22Rv1 (cell line): Measurements from ENCODE around the gene ZNF718.

Experiments
- ZFX ChIP-seq: fragments of 450-650 bp; IDR thresholded peaks from 2 replicates; pipeline ENCODE4 v1.6.1; 2017; ENCODE audit warnings: antibody characterized with exemption, borderline replicate concordance
- TF ChIP-seq, protein P1 (sequence below): fragments of 450-650 bp; IDR thresholded peaks from 2 replicates; pipeline ENCODE4 v1.5.1; 2017; ENCODE audit warnings: mild to moderate bottlenecking

DNA sequence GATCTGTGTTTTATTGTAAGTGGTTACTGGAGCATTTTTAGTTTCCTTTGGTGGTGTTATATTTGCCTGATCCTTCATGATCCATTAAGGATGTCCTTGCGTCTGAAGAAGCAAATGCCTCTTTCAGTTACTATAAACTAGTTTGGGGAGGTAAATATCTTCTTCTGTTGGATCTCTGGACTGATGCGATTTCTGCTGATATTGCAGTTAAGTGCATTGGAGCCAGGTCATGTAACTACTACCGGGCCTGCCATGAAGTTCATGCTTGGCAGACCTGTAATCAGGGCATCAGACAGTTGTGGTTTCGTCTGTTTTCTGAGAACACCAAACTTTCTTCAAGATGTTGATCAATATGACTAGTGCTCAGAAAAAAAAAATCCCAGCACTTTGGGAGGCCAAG, 22.9 kb downstream of the ZNF718 start:
- TF ChIP-seq, protein P1, sequence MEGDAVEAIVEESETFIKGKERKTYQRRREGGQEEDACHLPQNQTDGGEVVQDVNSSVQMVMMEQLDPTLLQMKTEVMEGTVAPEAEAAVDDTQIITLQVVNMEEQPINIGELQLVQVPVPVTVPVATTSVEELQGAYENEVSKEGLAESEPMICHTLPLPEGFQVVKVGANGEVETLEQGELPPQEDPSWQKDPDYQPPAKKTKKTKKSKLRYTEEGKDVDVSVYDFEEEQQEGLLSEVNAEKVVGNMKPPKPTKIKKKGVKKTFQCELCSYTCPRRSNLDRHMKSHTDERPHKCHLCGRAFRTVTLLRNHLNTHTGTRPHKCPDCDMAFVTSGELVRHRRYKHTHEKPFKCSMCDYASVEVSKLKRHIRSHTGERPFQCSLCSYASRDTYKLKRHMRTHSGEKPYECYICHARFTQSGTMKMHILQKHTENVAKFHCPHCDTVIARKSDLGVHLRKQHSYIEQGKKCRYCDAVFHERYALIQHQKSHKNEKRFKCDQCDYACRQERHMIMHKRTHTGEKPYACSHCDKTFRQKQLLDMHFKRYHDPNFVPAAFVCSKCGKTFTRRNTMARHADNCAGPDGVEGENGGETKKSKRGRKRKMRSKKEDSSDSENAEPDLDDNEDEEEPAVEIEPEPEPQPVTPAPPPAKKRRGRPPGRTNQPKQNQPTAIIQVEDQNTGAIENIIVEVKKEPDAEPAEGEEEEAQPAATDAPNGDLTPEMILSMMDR = no peak
- TF ChIP-seq ZFX = no peak
